GM23338 (cell line): ENCODE measurements around the gene RAP1GDS1.

ENCODE experiments used
- CTCF ChIP-seq, 2 experiments: fragments of 200-600 bp in 1 of 2; sonication (generic) in 1 of 2; conservative IDR thresholded peaks; 2 replicates each; pipeline versions ENCODE4 v1.5.1 to v1.6.1; 2016 to 2017; ENCODE audit warnings: antibody characterized with exemption in 2 of 2, low read depth in 2 of 2, mild to moderate bottlenecking in 2 of 2, moderate library complexity in 1 of 2
- EZH2 ChIP-seq: fragments of 200-600 bp; sonication (generic); IDR thresholded peaks from one replicate; pipeline ENCODE4 v1.8.0; 2017; ENCODE audit warnings: antibody characterized with exemption, mild to moderate bottlenecking, low read depth; ENCODE audit not compliant: unreplicated experiment
- EZH2phosphoT487 ChIP-seq: fragments of 200-600 bp; sonication (generic); IDR thresholded peaks from one replicate; pipeline ENCODE4 v1.8.1; 2018; ENCODE audit warnings: antibody characterized with exemption; ENCODE audit not compliant: unreplicated experiment
- POLR2AphosphoS5 ChIP-seq: IDR thresholded peaks from 2 replicates; pipeline ENCODE4 v1.6.1; 2016; ENCODE audit warnings: antibody characterized with exemption, low read depth
- ZNF331 ChIP-seq: fragments of 250-450 bp; sonication (Bioruptor Pico); IDR thresholded peaks from 2 replicates; pipeline ENCODE4 v1.5.0; 2020; ENCODE audit warnings: low read depth, mild to moderate bottlenecking, moderate library complexity
- TF ChIP-seq, protein P1 (sequence below): IDR thresholded peaks from one replicate; pipeline ENCODE4 v1.6.1; 2018; ENCODE audit warnings: antibody characterized with exemption; ENCODE audit not compliant: unreplicated experiment
- TF ChIP-seq, protein P2 (sequence below): IDR thresholded peaks from 2 replicates; pipeline ENCODE4 v1.6.1; 2016; ENCODE audit warnings: antibody characterized with exemption

GRCh38 chr4:98481167-98481566 is 220.0 kb downstream of the RAP1GDS1 start:
- TF ChIP-seq CTCF (conservative IDR thresholded peaks at IDR 0.05; ENCODE audit: low read depth in 2 of 2), result no peak
- no peak for TF ChIP-seq EZH2
- no peak for TF ChIP-seq EZH2phosphoT487
- TF ChIP-seq, protein P1, sequence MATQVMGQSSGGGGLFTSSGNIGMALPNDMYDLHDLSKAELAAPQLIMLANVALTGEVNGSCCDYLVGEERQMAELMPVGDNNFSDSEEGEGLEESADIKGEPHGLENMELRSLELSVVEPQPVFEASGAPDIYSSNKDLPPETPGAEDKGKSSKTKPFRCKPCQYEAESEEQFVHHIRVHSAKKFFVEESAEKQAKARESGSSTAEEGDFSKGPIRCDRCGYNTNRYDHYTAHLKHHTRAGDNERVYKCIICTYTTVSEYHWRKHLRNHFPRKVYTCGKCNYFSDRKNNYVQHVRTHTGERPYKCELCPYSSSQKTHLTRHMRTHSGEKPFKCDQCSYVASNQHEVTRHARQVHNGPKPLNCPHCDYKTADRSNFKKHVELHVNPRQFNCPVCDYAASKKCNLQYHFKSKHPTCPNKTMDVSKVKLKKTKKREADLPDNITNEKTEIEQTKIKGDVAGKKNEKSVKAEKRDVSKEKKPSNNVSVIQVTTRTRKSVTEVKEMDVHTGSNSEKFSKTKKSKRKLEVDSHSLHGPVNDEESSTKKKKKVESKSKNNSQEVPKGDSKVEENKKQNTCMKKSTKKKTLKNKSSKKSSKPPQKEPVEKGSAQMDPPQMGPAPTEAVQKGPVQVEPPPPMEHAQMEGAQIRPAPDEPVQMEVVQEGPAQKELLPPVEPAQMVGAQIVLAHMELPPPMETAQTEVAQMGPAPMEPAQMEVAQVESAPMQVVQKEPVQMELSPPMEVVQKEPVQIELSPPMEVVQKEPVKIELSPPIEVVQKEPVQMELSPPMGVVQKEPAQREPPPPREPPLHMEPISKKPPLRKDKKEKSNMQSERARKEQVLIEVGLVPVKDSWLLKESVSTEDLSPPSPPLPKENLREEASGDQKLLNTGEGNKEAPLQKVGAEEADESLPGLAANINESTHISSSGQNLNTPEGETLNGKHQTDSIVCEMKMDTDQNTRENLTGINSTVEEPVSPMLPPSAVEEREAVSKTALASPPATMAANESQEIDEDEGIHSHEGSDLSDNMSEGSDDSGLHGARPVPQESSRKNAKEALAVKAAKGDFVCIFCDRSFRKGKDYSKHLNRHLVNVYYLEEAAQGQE, result no peak
- TF ChIP-seq, protein P2, sequence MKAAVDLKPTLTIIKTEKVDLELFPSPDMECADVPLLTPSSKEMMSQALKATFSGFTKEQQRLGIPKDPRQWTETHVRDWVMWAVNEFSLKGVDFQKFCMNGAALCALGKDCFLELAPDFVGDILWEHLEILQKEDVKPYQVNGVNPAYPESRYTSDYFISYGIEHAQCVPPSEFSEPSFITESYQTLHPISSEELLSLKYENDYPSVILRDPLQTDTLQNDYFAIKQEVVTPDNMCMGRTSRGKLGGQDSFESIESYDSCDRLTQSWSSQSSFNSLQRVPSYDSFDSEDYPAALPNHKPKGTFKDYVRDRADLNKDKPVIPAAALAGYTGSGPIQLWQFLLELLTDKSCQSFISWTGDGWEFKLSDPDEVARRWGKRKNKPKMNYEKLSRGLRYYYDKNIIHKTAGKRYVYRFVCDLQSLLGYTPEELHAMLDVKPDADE, result no peak
- no peak for TF ChIP-seq ZNF331 (CRISPR knock-in tag)
- TF ChIP-seq POLR2AphosphoS5, result no peak
